A673 (cell line): Measurements from ENCODE around the gene ZNF865. TPM values are rescaled to one million over a fixed set of nuclear protein-coding genes. Genes with fewer than 3 reads are reported as not detected.

Experiments used
- BruUV-seq: library from RNA; stranded (reverse); fragments of 400-500 nt; replicated peaks from 2 replicates; lab custom pipeline; 2021; lab: Mats Ljungman, UMichigan
- CTCF ChIA-PET: fragments of 300-600 bp; sonication (Branson Sonifier 250); formaldehyde crosslinking; loops from one replicate; lab custom pipeline; 2022; ENCODE audit warnings: antibody characterized with exemption; lab: Charles Lee
- POLR2A ChIA-PET: fragments of 300-600 bp; sonication (Branson Sonifier 250); formaldehyde crosslinking; loops from one replicate; lab custom pipeline; 2022; ENCODE audit warnings: antibody characterized with exemption; ENCODE audit not compliant: low non-redundant PET; lab: Charles Lee
- DNase-seq: peaks from one replicate; pipeline ENCODE4 v3.0.0-alpha.2; 2015; ENCODE audit warnings: low spot score
- H3K27ac ChIP-seq: fragments of 200-600 bp; sonication (generic); 2 replicates; pipeline ENCODE4 v1.5.1; 2016; ENCODE audit warnings: mixed run types, low read depth, mild to moderate bottlenecking, mixed read lengths, antibody characterized with exemption, low read length; ENCODE audit not compliant: poor library complexity, severe bottlenecking
- H3K27me3 ChIP-seq: fragments of 200-600 bp; sonication (generic); replicated peaks from 2 replicates; pipeline ENCODE4 v1.6.1; 2017; ENCODE audit warnings: mixed run types, low read depth, mild to moderate bottlenecking, mixed read lengths, antibody characterized with exemption, low read length; ENCODE audit not compliant: insufficient read depth, poor library complexity
- H3K36me3 ChIP-seq: fragments of 200-600 bp; sonication (generic); 2 replicates; pipeline ENCODE4 v1.6.1; 2016; ENCODE audit warnings: mixed run types, mild to moderate bottlenecking, mixed read lengths, antibody characterized with exemption, low read length; ENCODE audit not compliant: insufficient read depth, poor library complexity, severe bottlenecking
- H3K4me1 ChIP-seq: fragments of 200-600 bp; sonication (generic); 2 replicates; pipeline ENCODE4 v1.6.1; 2017; ENCODE audit warnings: mixed run types, mild to moderate bottlenecking, mixed read lengths, antibody characterized with exemption, low read length; ENCODE audit not compliant: insufficient read depth, poor library complexity, severe bottlenecking
- H3K4me3 ChIP-seq: fragments of 200-600 bp; sonication (generic); 2 replicates; pipeline ENCODE4 v1.5.1; 2016; ENCODE audit warnings: low read depth, mixed run types, mild to moderate bottlenecking, mixed read lengths, low read length; ENCODE audit not compliant: poor library complexity, severe bottlenecking
- H3K9me3 ChIP-seq: fragments of 200-600 bp; sonication (generic); 2 replicates; pipeline ENCODE4 v1.6.1; 2016; ENCODE audit warnings: mixed run types, low read depth, mild to moderate bottlenecking, mixed read lengths, antibody characterized with exemption, low read length; ENCODE audit not compliant: poor library complexity, severe bottlenecking
- EZH2 ChIP-seq: fragments of 200-600 bp; sonication (generic); IDR thresholded peaks from 2 replicates; pipeline ENCODE4 v1.6.1; 2017; ENCODE audit warnings: borderline replicate concordance, low read depth, mild to moderate bottlenecking, mixed read lengths, antibody characterized with exemption, low read length; ENCODE audit not compliant: poor library complexity, severe bottlenecking
- intact Hi-C: fragments of 100-400 bp; cut with micrococcal nuclease; formaldehyde crosslinking; loops from one replicate; pipeline ENCODE4 v1.10.0; 2022; ENCODE audit not compliant: unreplicated experiment
- total RNA-seq: library from RNA; stranded (reverse); gene quantifications from 2 replicates; pipeline ENCODE4 v1.2.3, GENCODE V29; 2021
- TF ChIP-seq, protein P1 (sequence below): fragments of 300-800, 200-600 bp; sonication (generic); conservative IDR thresholded peaks from 2 replicates; pipeline ENCODE4 v1.5.1; 2017; ENCODE audit warnings: low read depth, mild to moderate bottlenecking, antibody characterized with exemption, low read length, moderate library complexity, mixed read lengths

The ZNF865 gene
- total RNA-seq, 1 experiment from 2014 or later, result 16.1 TPM

DNA sequence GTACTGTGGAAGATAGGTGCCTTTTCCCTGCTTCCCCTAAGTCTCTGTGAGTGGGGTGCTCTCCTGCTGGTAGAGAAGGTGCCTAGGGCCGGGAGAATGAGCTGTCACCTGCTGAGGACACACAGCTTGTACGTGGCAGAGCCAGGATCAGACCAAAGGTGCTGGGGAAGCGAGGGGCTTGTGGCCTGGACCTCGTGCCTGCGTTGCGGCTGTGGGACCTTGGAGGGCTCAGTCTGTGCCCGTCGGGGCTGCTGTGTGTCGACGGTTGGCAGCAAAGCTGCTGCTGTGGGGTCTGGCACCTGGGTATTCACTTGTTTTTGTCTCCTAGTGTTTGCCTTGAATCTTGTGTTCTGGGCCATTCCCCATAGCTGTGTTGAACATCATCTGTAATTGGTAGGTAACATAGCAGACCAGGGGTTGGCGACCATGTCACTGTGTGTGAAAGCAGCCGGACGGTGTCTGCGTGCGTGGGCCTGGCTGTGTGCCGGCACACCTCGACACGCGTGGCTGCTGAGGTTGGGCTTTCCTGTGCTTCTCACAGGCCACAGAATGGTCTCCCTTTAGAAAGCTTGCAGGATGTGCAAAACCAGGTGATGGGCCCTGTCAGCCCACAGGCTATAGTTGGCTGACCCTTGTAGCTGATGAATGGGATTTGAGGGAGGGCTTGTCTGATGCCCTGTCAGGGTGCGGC lies 58.5 kb downstream of the ZNF865 start:
- TF ChIP-seq, protein P1, sequence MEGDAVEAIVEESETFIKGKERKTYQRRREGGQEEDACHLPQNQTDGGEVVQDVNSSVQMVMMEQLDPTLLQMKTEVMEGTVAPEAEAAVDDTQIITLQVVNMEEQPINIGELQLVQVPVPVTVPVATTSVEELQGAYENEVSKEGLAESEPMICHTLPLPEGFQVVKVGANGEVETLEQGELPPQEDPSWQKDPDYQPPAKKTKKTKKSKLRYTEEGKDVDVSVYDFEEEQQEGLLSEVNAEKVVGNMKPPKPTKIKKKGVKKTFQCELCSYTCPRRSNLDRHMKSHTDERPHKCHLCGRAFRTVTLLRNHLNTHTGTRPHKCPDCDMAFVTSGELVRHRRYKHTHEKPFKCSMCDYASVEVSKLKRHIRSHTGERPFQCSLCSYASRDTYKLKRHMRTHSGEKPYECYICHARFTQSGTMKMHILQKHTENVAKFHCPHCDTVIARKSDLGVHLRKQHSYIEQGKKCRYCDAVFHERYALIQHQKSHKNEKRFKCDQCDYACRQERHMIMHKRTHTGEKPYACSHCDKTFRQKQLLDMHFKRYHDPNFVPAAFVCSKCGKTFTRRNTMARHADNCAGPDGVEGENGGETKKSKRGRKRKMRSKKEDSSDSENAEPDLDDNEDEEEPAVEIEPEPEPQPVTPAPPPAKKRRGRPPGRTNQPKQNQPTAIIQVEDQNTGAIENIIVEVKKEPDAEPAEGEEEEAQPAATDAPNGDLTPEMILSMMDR, result no peak
- no peak for TF ChIP-seq EZH2
- intact Hi-C loops, result no loop called here
- no peak for DNase-seq
- no peaks in the 10 kb centered on the region for H3K27me3 ChIP-seq
- no TSS peak for BruUV-seq
- POLR2A ChIA-PET, result no interaction called here
- peaks cover 90% of the 10 kb centered on the region for H3K36me3 ChIP-seq
- CTCF ChIA-PET, result no interaction called here
- no peaks in the 10 kb centered on the region for H3K9me3 ChIP-seq
- H3K27ac ChIP-seq, result no peak overlapping the region
- no peak overlapping the region for H3K4me3 ChIP-seq
- no peaks in the 10 kb centered on the region for H3K4me1 ChIP-seq

DNA sequence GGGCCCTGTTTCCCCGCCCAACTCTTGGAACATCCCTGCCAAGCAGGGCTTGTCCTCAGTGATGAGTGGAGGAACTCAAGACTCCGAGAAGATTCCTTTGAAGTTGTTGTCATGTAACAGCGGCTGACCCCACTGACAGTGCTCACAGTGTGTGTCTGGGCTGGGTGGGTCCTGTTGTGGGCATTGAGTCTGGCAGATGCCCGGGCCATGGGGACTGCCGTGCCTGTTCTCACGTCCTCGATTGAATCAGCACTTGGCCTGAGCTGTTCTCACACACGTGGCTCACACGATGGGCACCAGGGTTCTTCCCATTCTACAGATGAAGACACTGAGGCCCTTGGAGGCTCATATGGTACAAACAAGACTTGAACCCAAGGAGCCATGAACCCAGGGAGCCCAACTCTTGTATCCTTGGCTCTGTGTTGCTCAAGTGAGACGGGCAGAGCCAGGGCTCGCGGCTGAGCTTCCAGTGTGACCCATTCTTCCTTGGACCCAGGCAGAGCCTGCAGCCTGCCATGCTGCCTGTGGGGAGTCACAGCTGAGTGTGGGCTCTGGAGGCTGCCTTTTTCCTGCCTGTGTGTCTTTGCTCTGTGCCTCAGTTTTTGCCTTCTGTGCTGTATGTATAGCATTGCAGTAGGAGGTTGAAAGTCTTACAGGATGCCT lies 61.0 kb downstream of the ZNF865 start:
- H3K36me3 ChIP-seq, result peaks cover 86% of the 10 kb centered on the region
- ChIA-PET POLR2A (no interaction called here), CTCF (no interaction called here)
- H3K4me3 ChIP-seq, result no peak overlapping the region
- no peak for TF ChIP-seq EZH2
- TF ChIP-seq, protein P1, result no peak
- no peak overlapping the region for H3K27ac ChIP-seq
- DNase-seq, result no peak
- BruUV-seq, result no TSS peak
- intact Hi-C loops, result no loop called here
- H3K4me1 ChIP-seq, result peaks cover 23% of the 10 kb centered on the region
- no peaks in the 10 kb centered on the region for H3K27me3 ChIP-seq
- no peaks in the 10 kb centered on the region for H3K9me3 ChIP-seq

Other genes starting within 250 kb of the ZNF865 start
- gene GARIN5B, start 242.4 kb upstream of the ZNF865 start, total RNA-seq, result not detected in 2 replicates
- gene IL11, start 235.2 kb upstream of the ZNF865 start, total RNA-seq, result 0.42 and 0.47 TPM in 2 replicates
- gene TMEM190, start 228.8 kb upstream of the ZNF865 start, total RNA-seq, result not detected in 2 replicates
- gene TMEM238, start 221.4 kb upstream of the ZNF865 start, total RNA-seq, result 0.42 and 0.69 TPM in 2 replicates
- gene RPL28, start 219.7 kb upstream of the ZNF865 start, total RNA-seq, result 1,355 and 1,380 TPM in 2 replicates
- gene UBE2S, start 197.9 kb upstream of the ZNF865 start, total RNA-seq, result 509 and 587 TPM in 2 replicates
- 0.21 and 0.26 TPM in 2 replicates for gene SHISA7, start 162.3 kb upstream of the ZNF865 start, total RNA-seq
- gene ISOC2, start 144.0 kb upstream of the ZNF865 start, total RNA-seq, result 33.2 and 40.6 TPM in 2 replicates
- not detected in 2 replicates for gene C19orf85, start 140.9 kb upstream of the ZNF865 start, total RNA-seq
- gene ZNF628, start 129.0 kb upstream of the ZNF865 start, total RNA-seq, result 11.9 and 16.7 TPM in 2 replicates
- gene NAT14, start 120.5 kb upstream of the ZNF865 start, total RNA-seq, result 55.1 and 66.0 TPM in 2 replicates
- 1.4 and 2.2 TPM in 2 replicates for gene SSC5D, start 117.2 kb upstream of the ZNF865 start, total RNA-seq
- gene SBK2, start 68.5 kb upstream of the ZNF865 start, total RNA-seq, result not detected in 2 replicates
- not detected in 2 replicates for gene SBK3, start 60.1 kb upstream of the ZNF865 start, total RNA-seq
- gene ZNF579, start 24.8 kb upstream of the ZNF865 start, total RNA-seq, result 27.4 and 27.5 TPM in 2 replicates
- gene FIZ1, start 6.1 kb upstream of the ZNF865 start, total RNA-seq, result 27.8 and 29.3 TPM in 2 replicates
- gene ZNF524, start 5.4 kb upstream of the ZNF865 start, total RNA-seq, result 6.3 and 7.5 TPM in 2 replicates
- 6.8 and 7.1 TPM in 2 replicates for gene ZNF784, start 18.9 kb downstream of the ZNF865 start, total RNA-seq
- gene ZNF580, start 35.4 kb downstream of the ZNF865 start, total RNA-seq, result 49.1 and 65.7 TPM in 2 replicates
- 37.1 and 38.4 TPM in 2 replicates for gene ZNF581, start 38.0 kb downstream of the ZNF865 start, total RNA-seq
- gene CCDC106, start 42.6 kb downstream of the ZNF865 start, total RNA-seq, result 39.9 and 41.5 TPM in 2 replicates
- 385 and 411 TPM in 2 replicates for gene U2AF2, start 49.4 kb downstream of the ZNF865 start, total RNA-seq
- gene EPN1, start 69.6 kb downstream of the ZNF865 start, total RNA-seq, result 178 and 186 TPM in 2 replicates
- not detected in 2 replicates for gene NLRP9, start 132.8 kb downstream of the ZNF865 start, total RNA-seq
- not detected in 2 replicates for gene RFPL4A, start 153.4 kb downstream of the ZNF865 start, total RNA-seq
- not detected in 2 replicates for gene RFPL4AL1, start 163.5 kb downstream of the ZNF865 start, total RNA-seq
- 0.46 and 0.52 TPM in 2 replicates for gene NLRP11, start 226.4 kb downstream of the ZNF865 start, total RNA-seq
- 0.15 TPM in 1 of 2 replicates, not detected in the other for gene NLRP4, start 230.9 kb downstream of the ZNF865 start, total RNA-seq